Measurements from ENCODE around the gene CDH2. TPM values are rescaled to one million over a fixed set of nuclear protein-coding genes. Genes with fewer than 3 reads are reported as not detected.

The CDH2 gene
- total RNA-seq, 2 donors from 2014 or later = 0.41 to 125 TPM

DNA sequence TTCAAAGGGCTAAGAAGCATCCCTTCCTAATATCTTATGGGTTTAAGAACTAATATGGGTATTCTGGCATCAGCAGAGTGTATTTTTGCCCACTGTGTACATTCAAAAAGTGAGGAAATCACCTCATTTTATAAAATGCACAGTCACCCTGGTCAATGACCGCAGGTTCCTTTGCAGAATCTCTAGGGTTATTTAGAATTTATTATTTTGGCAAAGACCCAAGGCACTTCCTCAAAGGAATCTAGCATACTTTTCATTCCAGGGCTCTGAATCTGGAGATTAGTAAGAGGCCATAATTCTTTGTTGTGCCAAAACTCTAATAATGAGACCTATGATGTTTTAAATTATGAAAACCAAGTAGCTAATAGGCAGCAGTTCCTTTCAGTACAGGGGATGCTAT lies 27.2 kb upstream of the CDH2 start:
- H3K27me3 ChIP-seq (replicated peaks; ENCODE audit: insufficient read depth) = no peaks in the 10 kb centered on the region
- no peaks in the 10 kb centered on the region for H3K36me3 ChIP-seq
- no peak overlapping the region for H3K27ac ChIP-seq
- no peaks in the 10 kb centered on the region for H3K4me1 ChIP-seq (replicated peaks)
- no peak for DNase-seq (ENCODE audit: low spot score)
- H3K4me3 ChIP-seq = no peak overlapping the region
- intact Hi-C loops (cut with DNase I) = no loop called here
- TF ChIP-seq POLR2A (IDR thresholded peaks at IDR 0.05) = no peak
- TF ChIP-seq POLR2AphosphoS5 (IDR thresholded peaks at IDR 0.05) = no peak
- TF ChIP-seq, protein P1, sequence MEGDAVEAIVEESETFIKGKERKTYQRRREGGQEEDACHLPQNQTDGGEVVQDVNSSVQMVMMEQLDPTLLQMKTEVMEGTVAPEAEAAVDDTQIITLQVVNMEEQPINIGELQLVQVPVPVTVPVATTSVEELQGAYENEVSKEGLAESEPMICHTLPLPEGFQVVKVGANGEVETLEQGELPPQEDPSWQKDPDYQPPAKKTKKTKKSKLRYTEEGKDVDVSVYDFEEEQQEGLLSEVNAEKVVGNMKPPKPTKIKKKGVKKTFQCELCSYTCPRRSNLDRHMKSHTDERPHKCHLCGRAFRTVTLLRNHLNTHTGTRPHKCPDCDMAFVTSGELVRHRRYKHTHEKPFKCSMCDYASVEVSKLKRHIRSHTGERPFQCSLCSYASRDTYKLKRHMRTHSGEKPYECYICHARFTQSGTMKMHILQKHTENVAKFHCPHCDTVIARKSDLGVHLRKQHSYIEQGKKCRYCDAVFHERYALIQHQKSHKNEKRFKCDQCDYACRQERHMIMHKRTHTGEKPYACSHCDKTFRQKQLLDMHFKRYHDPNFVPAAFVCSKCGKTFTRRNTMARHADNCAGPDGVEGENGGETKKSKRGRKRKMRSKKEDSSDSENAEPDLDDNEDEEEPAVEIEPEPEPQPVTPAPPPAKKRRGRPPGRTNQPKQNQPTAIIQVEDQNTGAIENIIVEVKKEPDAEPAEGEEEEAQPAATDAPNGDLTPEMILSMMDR (IDR thresholded peaks at IDR 0.05) = no peak
- H3K9me3 ChIP-seq = no peaks in the 10 kb centered on the region
- WGBS = 50% methylated on average over 1 of the region's 1 CpG

GRCh38 chr18:28201056-28201455 lies 24.1 kb upstream of the CDH2 start:
- intact Hi-C loops (cut with DNase I) = no loop called here

GRCh38 chr18:28198620-28199019 lies 21.7 kb upstream of the CDH2 start:
- Histone ChIP-seq H3K36me3 (no peaks in the 10 kb centered on the region), H3K4me3 (no peak overlapping the region), H3K27ac (no peak overlapping the region), H3K27me3 (replicated peaks; ENCODE audit: insufficient read depth) (no peaks in the 10 kb centered on the region), H3K4me1 (replicated peaks) (no peaks in the 10 kb centered on the region), H3K9me3 (no peaks in the 10 kb centered on the region)
- no peak for DNase-seq (ENCODE audit: low spot score)
- TF ChIP-seq POLR2A (IDR thresholded peaks at IDR 0.05) (no peak), POLR2AphosphoS5 (IDR thresholded peaks at IDR 0.05) (no peak)
- TF ChIP-seq, protein P1 (IDR thresholded peaks at IDR 0.05) = no peak
- intact Hi-C loops (cut with DNase I) = loop anchor here (10.0 kb wide), 1 partner anchor 594 kb away; no protein-coding TSS in a partner anchor
- WGBS = 96% methylated on average over 5 of the region's 5 CpGs

More at GRCh38 chr18:28201056-28201455, 24.1 kb upstream of the CDH2 start:
- no peaks in the 10 kb centered on the region for H3K4me1 ChIP-seq (replicated peaks)
- no peaks in the 10 kb centered on the region for H3K27me3 ChIP-seq (replicated peaks; ENCODE audit: insufficient read depth)
- no peak overlapping the region for H3K4me3 ChIP-seq
- no peak for DNase-seq (ENCODE audit: low spot score)
- TF ChIP-seq, protein P1 (IDR thresholded peaks at IDR 0.05) = no peak
- TF ChIP-seq POLR2AphosphoS5 (IDR thresholded peaks at IDR 0.05) (no peak), POLR2A (IDR thresholded peaks at IDR 0.05) (no peak)
- H3K27ac ChIP-seq = no peak overlapping the region
- WGBS = 87% methylated on average over 4 of the region's 4 CpGs
- no peaks in the 10 kb centered on the region for H3K36me3 ChIP-seq
- no peaks in the 10 kb centered on the region for H3K9me3 ChIP-seq

GRCh38 chr18:28193177-28193778 lies 16.3 kb upstream of the CDH2 start:
- 61% methylated on average over 6 of the region's 6 CpGs for WGBS
- TF ChIP-seq POLR2A (IDR thresholded peaks at IDR 0.05) (no peak), POLR2AphosphoS5 (IDR thresholded peaks at IDR 0.05) (no peak)
- TF ChIP-seq, protein P1 (IDR thresholded peaks at IDR 0.05) = no peak
- no peaks in the 10 kb centered on the region for H3K4me1 ChIP-seq (replicated peaks)
- H3K36me3 ChIP-seq = no peaks in the 10 kb centered on the region
- no peaks in the 10 kb centered on the region for H3K27me3 ChIP-seq (replicated peaks; ENCODE audit: insufficient read depth)
- H3K9me3 ChIP-seq = no peaks in the 10 kb centered on the region
- no peak overlapping the region for H3K4me3 ChIP-seq
- intact Hi-C loops (cut with DNase I) = loop anchor here (10.0 kb wide), 1 partner anchor 588 kb away; no protein-coding TSS in a partner anchor
- DNase-seq (ENCODE audit: low spot score) = no peak
- no peak overlapping the region for H3K27ac ChIP-seq

Measured in prostate gland (tissue), 2 donors.